Lower lobe of right lung (tissue), 2 donors: ENCODE results near the gene GPR37. TPM values are rescaled to one million over a fixed set of nuclear protein-coding genes. Genes with fewer than 3 reads are reported as not detected.

Experiments
- ATAC-seq, 2 donors: fragments of 200-7000 bp; cut with Tn5 transposase; one replicate each; pipeline ENCODE4 v1.9.1; 2020 to 2022; ENCODE audit warnings: mild to moderate bottlenecking in 2 of 2, moderate library complexity in 2 of 2
- DNase-seq: peaks from one replicate; pipeline ENCODE4 v3.0.0-alpha.2; 2020
- H3K27ac ChIP-seq: fragments of 200-600 bp; one replicate; pipeline ENCODE4 v1.8.0; 2022
- H3K27me3 ChIP-seq: fragments of 200-600 bp; one replicate; pipeline ENCODE4 v1.8.0; 2022; ENCODE audit warnings: low read depth
- H3K36me3 ChIP-seq: fragments of 200-600 bp; one replicate; pipeline ENCODE4 v1.8.0; 2022; ENCODE audit warnings: mild to moderate bottlenecking
- H3K4me1 ChIP-seq: fragments of 200-600 bp; one replicate; pipeline ENCODE4 v1.8.0; 2022
- H3K4me3 ChIP-seq: fragments of 200-600 bp; one replicate; pipeline ENCODE4 v1.8.0; 2022; ENCODE audit warnings: mild to moderate bottlenecking
- H3K9me3 ChIP-seq: fragments of 200-600 bp; one replicate; pipeline ENCODE4 v1.8.0; 2022
- intact Hi-C: fragments of 100-400 bp; cut with DNase I; formaldehyde crosslinking; loops from one replicate; pipeline ENCODE4 v1.11.0; 2022
- total RNA-seq: library from RNA; stranded (reverse); fragmentation: NEBNext Ultra II Directional; extraction: Animal tissue kit (Norgen Biotek cat#: 25700); gene quantifications from one replicate; pipeline ENCODE4 v1.2.1, GENCODE V29; 2021
- TF ChIP-seq, protein P1 (sequence below): fragments of 200-600 bp; IDR thresholded peaks from one replicate; pipeline ENCODE4 v1.8.0; 2022; ENCODE audit warnings: antibody characterized with exemption, mild to moderate bottlenecking
- donor health status: DM: no; HTN: yes; CAD: no; lungs with severe emphysema.

Gene GPR37
- total RNA-seq, 1 donor from 2014 or later, result 0.59 TPM

DNA sequence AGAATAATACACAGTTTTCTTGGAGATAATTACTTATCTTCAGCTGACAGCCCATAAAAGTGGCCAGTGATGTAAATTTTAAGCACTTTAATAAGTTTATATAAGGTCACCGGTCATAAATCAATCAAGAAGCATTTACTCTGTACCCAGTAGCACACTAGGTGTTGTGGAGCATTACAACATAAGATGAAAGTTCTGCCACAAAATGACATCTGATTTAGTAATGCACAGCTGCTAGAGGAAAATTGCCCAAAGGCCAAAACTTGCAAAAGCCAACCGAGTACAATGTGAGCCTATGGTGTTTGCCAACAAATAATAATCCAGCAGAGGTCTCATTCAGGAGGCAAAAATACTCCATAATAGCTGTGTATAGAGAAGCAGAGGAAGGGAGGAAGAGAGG is 63.6 kb downstream of the GPR37 start:
- intact Hi-C loops, result no loop called here
- ATAC-seq (no peak), DNase-seq (no peak)
- TF ChIP-seq, protein P1, sequence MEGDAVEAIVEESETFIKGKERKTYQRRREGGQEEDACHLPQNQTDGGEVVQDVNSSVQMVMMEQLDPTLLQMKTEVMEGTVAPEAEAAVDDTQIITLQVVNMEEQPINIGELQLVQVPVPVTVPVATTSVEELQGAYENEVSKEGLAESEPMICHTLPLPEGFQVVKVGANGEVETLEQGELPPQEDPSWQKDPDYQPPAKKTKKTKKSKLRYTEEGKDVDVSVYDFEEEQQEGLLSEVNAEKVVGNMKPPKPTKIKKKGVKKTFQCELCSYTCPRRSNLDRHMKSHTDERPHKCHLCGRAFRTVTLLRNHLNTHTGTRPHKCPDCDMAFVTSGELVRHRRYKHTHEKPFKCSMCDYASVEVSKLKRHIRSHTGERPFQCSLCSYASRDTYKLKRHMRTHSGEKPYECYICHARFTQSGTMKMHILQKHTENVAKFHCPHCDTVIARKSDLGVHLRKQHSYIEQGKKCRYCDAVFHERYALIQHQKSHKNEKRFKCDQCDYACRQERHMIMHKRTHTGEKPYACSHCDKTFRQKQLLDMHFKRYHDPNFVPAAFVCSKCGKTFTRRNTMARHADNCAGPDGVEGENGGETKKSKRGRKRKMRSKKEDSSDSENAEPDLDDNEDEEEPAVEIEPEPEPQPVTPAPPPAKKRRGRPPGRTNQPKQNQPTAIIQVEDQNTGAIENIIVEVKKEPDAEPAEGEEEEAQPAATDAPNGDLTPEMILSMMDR, result no peak
- no peak overlapping the region for H3K4me3 ChIP-seq
- H3K36me3 ChIP-seq, result no peaks in the 10 kb centered on the region
- no peaks in the 10 kb centered on the region for H3K9me3 ChIP-seq
- no peak overlapping the region for H3K27ac ChIP-seq
- H3K27me3 ChIP-seq, result no peaks in the 10 kb centered on the region
- no peaks in the 10 kb centered on the region for H3K4me1 ChIP-seq

DNA sequence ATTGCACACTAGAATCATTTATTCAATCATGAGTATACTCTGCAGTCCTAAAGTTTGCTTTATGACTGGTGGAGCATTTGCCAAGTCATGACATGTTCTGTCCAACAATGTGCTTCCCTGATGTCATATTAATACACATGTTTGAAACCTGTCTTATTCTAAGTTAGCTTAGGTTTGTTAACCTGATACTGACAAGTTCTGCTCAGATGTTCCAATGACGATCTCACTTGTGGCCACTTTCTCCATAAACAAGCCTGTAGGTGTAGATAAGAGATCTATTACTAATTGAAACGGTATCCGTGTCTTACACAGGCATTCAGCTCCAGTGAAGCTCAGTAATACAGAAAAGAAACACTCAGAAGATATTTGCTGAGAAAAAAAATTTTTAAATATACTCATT is 64.9 kb downstream of the GPR37 start:
- Histone ChIP-seq H3K36me3 (no peaks in the 10 kb centered on the region), H3K4me3 (no peak overlapping the region), H3K4me1 (no peaks in the 10 kb centered on the region), H3K27ac (no peak overlapping the region), H3K27me3 (no peaks in the 10 kb centered on the region), H3K9me3 (no peaks in the 10 kb centered on the region)
- TF ChIP-seq, protein P1, result no peak
- DNase-seq (no peak), ATAC-seq (no peak)
- intact Hi-C loops, result no loop called here

DNA sequence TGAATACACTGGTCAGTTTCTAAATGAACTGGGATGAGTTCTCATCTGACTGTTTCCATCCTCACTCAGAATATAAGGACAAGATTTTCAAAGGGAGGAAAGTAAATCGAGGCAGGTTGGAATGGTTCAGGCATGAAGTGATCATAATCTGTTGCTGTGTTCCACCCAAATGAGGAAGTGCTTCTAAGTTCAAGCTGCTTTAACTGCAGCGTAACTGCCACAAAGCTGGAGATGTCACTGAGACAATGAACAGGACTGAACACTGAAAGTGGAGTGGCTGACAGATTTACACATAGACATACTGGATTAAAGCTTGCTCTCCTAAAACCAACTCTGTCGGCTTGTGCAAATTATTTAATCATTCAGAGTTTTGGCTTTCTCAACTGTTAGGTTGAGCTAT is 66.6 kb downstream of the GPR37 start:
- intact Hi-C loops, result no loop called here
- no peaks in the 10 kb centered on the region for H3K27me3 ChIP-seq
- H3K9me3 ChIP-seq, result no peaks in the 10 kb centered on the region
- DNase-seq (no peak), ATAC-seq (no peak)
- TF ChIP-seq, protein P1, result no peak
- no peaks in the 10 kb centered on the region for H3K4me1 ChIP-seq
- no peak overlapping the region for H3K27ac ChIP-seq
- H3K36me3 ChIP-seq, result no peaks in the 10 kb centered on the region
- no peak overlapping the region for H3K4me3 ChIP-seq

DNA sequence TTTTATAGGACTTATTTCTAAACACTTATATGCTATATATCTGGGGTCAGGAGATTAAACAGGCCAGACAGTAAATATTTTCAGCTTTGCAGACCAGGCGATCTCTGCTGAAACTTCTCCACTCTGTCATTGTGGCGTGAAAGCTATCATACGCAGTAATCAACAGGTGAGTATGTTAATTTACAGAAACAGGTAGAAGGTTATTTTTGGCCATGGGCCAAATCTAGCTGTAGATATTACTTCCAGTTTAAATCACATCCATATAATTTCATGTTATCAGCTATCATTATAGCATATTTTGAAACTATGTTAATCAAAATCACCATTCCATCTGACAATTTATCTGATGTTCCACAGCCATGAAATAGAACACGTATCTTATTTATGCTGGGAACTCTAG is 67.8 kb downstream of the GPR37 start:
- Histone ChIP-seq H3K36me3 (no peaks in the 10 kb centered on the region), H3K4me3 (no peak overlapping the region), H3K4me1 (no peaks in the 10 kb centered on the region), H3K27ac (no peak overlapping the region), H3K27me3 (no peaks in the 10 kb centered on the region), H3K9me3 (no peaks in the 10 kb centered on the region)
- intact Hi-C loops, result no loop called here
- TF ChIP-seq, protein P1, result no peak
- ATAC-seq (no peak), DNase-seq (no peak)

Other genes starting within 250 kb of the GPR37 start
- 19.4 TPM for gene POT1, start 164.0 kb upstream of the GPR37 start, total RNA-seq